Activated CD4-positive, alpha-beta T cell treated with anti-CD3 and anti-CD28 coated beads, Interleukin-2, amount 50 U/mL, for 16 hours (primary cell): ENCODE measurements around the gene FRG2.
"Not testable (repeated sequence)": the region's sequence is repeated elsewhere in the genome, so short reads cannot be mapped to it uniquely, and the experiment has no call there.

Experiments used
- DNase-seq: peaks from one replicate; pipeline ENCODE4 v3.0.0-alpha.2; 2020

The FRG2 gene

DNA sequence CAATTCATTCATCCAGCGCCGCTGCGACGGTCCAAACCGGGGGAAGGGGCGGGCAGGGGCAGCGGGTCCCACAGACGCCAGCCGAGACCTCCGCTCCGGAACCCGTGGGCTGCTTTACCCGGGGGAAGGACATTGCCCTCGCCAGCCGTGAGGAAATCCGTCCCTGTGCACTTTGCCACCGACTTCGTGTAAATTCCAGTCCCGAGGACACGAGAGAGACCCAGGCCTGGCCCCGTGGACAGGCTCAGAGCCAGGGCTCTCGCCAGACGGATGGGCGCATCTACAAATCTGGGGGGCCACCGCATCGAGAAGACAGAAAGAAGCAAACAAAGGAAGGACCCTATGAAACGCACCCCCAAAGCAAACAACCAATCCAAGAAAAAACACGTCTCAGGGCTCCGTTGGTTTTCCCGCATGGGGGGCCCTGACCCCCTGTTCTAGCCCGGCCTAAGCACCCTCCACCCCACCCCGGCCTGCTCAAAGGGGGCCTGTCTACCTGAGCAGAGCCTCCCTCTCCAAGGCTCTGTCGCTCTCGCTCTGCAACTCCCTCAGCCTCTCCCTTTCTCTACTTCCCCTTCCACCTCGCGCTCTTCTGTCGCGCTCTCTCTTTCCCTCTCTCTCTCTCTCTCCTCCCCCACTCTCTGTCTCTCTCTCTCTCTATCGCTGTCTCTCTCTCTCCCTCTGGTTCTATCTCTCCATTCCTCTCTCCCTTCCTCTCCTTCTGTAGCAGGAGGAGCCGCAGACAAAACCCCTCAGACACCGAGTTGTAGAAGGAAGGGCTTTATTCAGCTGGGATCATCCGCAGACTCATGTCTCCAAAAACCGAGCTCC lies 11.3 kb downstream of the FRG2 start:
- no peak for DNase-seq

GRCh38 chr4:190014771-190015537 lies 12.1 kb downstream of the FRG2 start:
- DNase-seq = no peak

DNA sequence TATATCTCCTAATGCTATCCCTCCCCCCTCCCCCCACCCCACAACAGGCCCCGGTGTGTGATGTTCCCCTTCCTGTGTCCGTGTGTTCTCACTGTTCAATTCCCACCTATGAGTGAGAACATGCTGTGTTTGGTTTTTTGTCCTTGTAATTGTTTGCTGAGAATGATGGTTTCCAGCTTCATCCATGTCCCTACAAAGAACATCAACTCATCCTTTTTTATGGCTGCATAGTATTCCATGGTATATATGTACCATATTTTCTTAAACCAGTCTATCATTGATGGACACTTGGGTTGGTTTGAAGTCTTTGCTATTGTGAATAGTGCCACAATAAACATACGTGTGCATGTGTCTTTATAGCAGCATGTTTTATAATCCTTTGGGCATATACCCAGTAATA lies 37.1 kb downstream of the FRG2 start:
- not testable (repeated sequence) for DNase-seq

GRCh38 chr4:189988877-189989431 lies 38.1 kb downstream of the FRG2 start:
- no peak for DNase-seq

GRCh38 chr4:189985651-189986243 lies 41.3 kb downstream of the FRG2 start:
- not testable (repeated sequence) for DNase-seq

GRCh38 chr4:189984661-189985060 lies 42.4 kb downstream of the FRG2 start:
- DNase-seq = not testable (repeated sequence)

GRCh38 chr4:189983916-189984526 lies 43.0 kb downstream of the FRG2 start:
- not testable (repeated sequence) for DNase-seq

DNA sequence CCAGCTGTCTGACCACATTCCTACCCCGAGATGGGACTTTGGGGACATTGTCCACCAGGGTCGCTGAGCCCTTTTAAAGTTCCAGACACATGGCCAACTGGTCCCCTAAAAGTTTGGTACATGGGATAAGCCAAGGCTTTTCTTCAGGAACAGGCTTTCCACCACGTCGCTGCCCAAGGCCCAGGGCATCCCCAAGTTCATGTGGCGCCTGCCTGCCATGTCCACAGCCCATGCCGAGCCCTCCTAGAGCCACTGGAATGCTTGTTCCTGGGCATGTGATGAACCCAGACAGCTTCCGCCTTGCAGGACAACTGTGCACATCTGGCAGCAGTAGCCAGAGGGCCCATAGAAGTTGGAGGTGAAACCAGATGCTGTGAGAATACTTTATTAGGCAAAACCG lies 45.1 kb downstream of the FRG2 start:
- DNase-seq = no peak

- DNase-seq = not testable (repeated sequence)
Observed at GRCh38 chr4:189980292-189980691, 46.8 kb downstream of the FRG2 start.

GRCh38 chr4:189979196-189980047 lies 47.6 kb downstream of the FRG2 start:
- no peak for DNase-seq
